AG08395 (cell line): ENCODE data around the gene ANO4.

Experiments
- DNase-seq: peaks from one replicate; pipeline ENCODE4 v3.0.0; 2012; ENCODE audit warnings: mixed read lengths, low spot score

ANO4 gene

DNA sequence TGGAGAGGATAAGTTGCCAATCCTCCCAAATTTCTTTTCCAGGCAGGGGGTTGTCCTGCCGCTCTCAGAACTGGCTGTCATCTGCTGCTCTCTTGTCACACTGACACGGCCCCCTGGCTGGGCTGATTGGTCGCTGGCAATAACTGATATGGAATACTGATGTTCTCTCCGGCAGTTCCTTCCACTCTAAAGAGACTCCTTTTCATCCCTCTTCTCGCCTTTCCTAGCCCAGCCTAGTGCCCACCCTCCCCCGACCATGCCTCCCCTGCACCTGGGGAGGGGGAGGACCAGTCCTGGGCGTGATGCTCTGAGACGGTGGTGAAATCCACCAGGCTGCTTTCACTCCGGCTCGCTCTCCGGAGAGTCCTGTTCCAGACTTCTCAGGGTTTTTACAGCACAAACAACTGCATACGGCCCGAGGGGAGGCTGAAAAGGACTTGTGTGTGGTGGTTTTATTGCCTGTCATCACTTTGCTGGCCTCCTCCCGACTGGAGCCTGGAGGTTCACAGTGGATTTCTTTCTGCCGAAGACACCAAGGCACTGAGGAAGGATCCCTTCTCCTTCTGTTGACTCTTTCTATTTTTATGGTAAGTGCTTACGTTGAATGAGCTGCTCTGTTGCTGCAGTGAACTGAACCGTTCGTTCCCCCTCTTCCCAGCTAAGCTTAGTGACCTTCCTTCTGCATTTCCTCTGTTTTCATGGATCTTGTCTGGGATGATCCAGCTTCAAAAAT lies at the start of gene ANO4:
Gene ANO4, plus strand, starts transcription at position 336 of the 733 bp plus-strand sequence. CDS start 107,010 bp downstream, outside the sequence.
- DNase-seq: peak; percentile 11

DNA sequence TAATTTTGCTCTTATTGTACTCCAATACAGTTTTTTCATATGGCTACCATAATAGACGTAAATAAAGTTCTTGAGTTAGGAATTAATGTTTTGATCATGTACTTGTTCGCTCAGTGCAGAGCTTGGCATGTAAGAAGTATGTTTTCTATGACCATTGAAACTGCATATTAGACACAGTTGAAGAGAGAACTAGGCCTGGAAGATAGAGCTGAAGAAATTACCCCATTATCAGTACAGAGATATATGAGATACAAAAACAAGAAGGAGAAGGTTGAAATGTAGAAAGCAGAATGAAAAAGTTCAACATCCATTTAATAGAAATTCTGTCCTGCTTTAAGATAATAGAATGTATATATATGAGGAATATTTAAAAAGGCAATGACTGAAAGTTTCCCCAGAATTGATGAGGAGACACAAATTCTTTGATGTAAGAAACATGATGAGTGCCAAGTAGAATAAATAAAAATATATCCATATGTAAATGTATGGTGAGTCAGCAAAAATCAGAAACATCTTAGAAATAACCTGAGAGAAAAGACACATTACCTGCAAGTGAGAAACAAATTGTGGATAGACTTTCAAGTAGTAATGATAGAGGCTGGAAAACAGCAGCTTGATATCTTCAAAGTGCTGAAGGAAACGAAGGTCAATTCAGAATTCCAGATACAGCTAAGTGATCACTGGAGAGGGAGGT lies 49.1 kb upstream of the ANO4 start:
- DNase-seq: no peak

DNA sequence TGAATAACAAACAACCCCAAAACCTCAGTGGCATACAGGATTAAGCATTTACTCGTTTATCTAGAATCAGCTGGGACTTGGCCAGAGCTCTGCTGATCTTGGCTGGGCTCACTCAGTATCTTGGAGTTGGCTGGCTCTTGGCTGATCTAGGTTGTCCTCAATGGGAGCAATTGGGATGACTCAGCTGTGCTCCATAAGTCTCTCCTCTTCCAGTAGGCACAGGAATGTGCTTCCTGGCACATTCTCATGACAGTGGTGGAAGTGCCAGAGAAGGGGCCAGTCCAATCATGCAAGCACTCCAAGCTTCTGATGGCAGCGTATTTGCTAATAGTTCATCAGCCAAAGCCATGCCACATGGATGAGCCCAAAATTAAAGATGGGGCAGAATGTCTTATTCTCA lies 41.7 kb upstream of the ANO4 start:
- DNase-seq: no peak

DNA sequence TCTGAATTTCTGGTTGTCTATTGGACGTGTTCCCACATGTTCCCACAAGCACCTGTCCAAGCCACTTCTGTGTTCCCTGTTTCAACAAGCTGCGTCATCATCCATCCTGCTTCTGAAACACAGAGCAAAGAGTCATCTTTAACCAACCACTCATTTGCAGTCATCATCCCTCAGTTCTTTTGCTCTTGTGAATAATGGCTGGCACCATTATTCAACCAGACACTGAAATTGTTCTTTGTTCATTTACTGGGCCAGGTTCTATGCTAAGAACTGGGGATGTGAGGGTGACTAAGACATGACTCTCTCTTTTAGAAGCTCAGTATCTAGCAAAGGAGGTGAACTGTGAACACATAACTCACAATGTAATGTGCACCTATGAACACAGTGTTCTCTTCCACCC lies 40.7 kb upstream of the ANO4 start:
- DNase-seq: no peak

DNA sequence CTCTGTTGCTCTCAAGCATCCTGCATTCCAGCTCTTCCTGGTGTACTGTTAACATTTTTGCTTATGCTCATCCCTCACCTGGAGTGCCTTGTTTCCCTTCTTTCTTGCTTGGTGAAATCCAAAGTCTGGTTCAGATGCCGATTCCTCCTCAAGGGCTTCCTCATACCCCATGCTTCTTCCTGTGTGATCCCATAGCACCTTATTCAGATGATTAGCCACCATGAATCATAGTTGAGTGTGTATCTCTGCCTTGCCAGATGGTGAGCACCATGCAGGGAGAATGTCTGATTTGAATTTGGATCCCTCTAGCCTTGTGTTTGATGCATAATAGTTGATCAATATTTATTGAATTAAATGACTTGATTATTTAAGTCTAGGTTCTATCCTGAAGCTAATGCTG lies 39.4 kb upstream of the ANO4 start:
- DNase-seq: no peak

DNA sequence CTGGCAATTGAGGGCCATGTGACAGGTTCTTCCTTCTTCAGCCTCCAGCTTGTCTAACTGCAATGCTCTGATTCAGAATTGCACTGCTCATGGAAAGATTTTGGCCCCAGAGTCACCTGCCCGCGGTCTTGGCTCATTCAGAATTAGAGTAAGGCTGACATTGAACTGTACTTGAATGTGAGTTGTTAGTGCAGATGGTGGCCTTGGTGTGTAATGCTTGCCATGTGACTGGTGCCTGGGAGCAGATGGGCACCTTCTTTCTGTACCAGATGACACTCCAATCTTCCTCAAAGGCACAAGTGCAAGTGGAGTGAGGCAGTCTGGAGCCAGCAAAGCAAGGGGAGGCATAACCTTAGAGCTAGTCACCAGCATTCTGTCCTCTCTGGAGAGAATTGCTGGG lies 36.5 kb upstream of the ANO4 start:
- no peak for DNase-seq

DNA sequence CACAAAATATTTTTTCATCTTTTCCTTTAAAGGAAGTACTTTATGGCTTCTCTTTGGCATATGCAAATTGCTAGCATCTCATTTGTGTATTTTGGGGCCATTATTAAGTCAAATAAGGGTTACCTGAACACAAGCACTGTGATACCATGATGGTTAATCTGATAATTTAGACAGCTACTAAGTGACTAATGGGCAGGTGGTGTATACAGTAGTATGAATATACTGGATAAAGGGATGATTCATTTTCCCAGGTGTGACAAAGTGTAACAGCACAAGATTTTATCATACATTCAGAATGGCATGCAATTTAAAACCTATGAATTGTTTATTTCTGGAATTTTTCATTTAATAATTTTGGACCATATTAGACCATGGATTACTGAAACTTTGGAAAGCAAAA lies 27.2 kb upstream of the ANO4 start:
- DNase-seq: no peak

DNA sequence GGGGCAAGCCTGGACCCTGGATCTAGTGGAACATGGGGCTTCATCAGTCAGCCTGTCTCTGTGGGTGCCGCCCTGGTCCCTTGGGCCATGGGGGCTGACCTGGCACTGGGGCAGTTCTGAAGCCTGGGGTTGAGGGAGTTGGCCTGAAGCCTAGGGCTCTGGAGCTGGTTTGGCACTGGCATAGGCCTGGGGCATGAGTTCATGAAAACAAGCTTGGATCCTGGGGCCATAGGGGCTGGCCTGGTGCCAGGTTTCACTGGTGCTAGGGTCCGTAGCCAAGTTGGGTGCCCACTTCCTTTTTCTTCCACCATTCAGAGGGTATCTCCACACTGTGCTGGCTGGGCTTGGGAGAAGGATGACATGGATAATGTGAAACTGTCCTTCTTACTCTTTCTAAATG lies 26.6 kb upstream of the ANO4 start:
- no peak for DNase-seq

DNA sequence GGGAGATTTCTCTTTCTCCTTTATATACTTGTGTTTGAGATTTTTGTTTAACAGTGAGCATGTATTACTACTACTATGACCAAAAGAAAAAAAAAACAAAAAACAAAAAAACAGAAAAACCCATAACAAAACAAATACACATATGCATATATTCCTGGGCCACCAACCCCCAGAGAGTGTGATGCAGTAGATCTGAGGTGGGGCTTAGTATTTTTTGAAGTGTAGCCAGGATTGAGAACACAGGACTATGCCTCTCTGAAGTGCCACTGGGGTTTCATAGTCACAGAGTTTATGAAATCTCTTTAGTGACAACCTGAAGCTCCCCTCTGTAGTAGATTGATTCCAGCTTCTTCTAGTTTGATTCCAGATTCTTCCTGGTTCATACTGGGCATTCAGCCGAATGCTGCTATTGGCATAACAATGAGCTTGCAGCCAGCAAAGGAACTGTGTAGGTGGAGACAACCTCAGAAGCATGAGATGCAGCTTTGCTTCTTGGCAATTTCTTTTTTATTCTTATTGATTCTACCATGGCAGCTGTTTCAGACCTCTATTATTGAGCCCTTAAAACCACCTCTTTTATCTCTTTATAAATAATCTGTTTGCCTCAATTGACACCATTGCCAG lies 15.5 kb upstream of the ANO4 start:
- no peak for DNase-seq

DNA sequence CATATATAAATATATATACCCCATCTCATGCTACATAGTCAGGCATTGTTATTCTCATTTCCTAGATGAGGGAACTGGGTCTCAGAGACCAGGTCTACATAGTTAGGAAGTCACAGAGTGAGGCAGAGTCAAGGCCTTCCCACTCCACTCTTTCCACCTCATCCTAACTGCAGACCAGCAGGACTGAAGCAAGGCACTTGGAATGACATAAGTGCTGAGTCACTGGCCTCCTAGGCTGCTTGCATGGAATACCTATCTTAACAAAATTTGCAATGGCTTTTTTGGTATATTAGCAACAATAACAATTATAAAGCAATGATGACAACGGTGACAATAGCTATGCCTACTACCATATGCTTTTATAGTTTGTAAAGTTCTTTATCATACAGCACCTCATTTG lies 5.4 kb upstream of the ANO4 start:
- peak; percentile 34 for DNase-seq

DNA sequence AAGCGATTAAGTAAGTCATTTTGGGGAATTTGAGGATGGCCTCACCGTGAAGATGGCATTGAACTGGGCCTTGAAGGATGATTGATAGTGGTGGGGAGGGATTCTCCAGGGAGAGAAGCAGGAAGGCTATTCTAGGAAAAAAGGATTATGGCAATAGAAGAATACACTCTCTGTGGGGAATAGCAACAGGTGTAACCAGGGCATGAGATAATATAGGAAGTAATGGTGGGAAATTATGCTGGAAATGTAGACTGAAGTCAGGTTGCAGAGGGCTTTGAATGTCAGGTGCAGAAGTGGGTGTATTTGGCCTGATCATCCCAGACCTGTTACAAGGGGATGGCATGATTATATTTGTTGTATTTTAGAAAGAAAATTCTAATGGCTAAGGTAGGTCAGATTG lies 4.6 kb upstream of the ANO4 start:
- no peak for DNase-seq

DNA sequence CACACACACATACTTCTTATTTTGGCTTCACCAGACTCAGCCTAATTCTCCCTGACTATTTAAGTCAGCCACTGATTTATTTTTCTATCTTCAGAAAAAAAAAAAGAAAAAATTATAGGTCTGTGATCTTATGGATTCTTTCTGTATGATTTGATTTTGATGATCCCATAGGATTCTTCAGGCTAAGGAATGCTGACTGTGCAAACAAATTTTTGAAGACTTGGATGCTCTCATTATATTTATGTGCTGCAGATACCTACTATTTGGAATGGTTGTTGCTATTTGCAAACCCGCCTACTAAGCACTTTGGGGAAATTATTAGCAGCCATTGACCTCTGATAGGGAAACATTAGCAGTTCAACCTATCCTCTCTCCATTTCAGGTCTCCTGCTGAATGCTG lies 4.0 kb upstream of the ANO4 start:
- DNase-seq: no peak

DNA sequence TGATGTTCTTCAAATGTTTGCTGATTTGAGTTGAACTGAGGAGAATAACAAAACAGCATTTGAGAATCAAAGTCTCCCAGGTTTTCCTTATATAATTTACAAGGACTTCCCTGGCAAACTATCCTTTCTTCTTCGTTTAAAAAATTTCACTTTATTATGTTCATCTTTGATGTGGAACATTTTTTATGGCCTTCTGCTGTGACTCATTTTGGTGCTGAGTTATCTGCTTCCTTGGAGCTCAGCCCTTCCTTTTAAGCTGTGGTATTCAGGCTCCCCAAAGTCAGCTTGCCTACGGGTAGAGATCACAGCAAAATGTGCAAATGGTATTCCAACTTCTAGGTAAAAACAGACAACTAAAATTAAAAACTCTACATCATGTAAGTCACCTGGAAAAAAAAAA lies 1.4 kb upstream of the ANO4 start:
- peak; percentile 46 for DNase-seq

DNA sequence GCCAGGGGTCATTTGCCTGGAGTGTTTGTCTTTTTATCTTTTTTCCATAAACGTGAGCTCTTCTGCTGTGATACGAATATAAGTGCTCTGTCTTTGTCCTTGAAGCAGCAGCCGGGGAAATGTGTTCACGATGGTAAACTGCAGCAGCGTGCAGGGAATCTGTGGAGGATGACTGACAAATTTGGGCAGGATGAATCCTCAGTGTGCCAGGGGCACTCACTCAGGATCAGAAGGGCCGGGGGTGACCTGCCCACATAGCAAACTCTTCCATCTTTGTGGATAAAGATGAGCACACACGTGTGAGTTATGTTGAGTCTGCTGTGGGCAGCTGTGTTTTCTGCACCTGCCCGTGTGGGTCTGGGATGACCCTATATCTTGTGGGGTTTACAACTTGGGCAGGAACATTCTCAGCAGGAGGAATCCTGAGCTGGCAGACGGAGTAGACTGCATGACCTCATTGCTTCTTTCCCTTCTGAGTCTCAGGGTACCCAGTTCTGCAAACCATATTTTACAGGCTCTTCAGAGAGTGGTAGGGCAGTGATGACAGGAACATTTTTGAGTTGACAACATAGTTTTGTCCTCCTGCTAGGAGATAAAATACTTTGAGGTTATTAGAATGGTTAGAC lies 711 bp downstream of the ANO4 start:
- no peak for DNase-seq

DNA sequence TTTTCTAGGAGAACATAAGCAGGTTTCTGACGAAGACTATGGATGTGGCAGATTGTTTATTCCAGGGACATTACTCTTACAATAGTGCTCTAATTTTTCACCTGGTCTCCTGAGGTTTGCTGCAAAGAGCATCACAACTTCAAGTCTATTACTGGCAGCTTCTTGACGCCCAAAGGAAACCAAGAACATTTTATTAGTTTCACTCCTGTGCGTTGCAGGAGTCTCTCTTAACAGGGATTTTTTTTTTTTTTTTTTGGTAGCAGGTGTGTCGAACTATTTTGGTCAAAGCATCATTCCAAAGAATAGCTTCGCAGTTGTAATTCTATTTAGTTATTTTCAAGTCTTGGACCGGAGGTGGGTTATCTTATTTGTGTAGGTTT lies 1.2 kb downstream of the ANO4 start:
- no peak for DNase-seq

DNA sequence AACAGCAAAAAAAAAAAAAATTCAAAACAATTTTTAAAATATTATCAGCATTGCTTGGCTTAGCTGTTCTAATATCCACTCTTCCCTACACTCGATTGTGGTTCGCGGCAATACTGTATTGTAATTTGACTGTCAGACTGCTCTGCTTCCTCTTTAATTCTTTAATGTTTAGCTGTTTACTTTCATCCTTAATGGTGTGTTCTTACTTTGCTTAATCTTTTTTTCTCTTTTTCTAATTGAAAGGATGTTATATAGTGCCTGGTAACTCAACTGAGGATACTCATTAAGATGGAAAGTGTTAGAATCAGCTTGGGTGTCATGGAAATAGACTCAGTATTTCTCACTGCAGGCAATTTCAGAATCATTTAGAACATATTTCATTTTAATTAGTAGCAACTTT lies 2.0 kb downstream of the ANO4 start:
- DNase-seq: no peak

DNA sequence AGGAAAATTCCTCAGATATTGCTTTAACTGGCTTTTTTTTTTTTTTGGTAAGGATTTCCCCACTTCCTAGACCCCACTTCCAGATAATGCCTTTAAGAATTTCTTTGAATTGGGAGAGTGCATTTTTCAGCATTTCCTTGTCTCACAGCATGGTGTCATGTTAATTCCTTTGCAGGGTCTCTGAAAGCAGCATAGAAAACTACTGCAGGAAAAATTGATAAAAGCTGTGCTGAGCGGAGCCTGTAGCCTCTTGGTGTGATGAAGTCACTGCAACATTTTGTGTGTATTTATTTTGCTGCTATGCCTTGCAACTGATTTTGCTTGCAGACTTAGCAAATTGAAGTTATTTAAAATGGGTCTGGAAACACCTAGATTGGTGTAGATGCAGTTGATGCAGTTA lies 2.7 kb downstream of the ANO4 start:
- no peak for DNase-seq

DNA sequence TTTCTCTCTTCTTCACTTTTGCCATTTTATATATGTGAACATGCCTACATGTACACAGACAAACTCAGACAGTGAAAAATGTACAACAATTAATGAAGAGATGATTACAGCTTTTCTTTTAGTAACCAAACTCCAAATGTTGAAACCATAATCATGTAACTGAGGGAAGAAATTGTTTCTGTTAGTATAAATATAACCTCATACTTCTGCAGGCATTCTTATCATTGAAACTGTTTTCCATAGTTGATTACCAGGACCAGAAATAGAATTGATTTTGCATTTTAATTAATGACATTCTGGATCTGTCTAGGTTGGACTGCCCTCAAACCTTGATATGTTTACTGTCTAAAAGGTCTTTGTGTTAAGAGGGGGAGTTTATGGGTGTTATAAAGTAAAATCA lies 3.2 kb downstream of the ANO4 start:
- no peak for DNase-seq

DNA sequence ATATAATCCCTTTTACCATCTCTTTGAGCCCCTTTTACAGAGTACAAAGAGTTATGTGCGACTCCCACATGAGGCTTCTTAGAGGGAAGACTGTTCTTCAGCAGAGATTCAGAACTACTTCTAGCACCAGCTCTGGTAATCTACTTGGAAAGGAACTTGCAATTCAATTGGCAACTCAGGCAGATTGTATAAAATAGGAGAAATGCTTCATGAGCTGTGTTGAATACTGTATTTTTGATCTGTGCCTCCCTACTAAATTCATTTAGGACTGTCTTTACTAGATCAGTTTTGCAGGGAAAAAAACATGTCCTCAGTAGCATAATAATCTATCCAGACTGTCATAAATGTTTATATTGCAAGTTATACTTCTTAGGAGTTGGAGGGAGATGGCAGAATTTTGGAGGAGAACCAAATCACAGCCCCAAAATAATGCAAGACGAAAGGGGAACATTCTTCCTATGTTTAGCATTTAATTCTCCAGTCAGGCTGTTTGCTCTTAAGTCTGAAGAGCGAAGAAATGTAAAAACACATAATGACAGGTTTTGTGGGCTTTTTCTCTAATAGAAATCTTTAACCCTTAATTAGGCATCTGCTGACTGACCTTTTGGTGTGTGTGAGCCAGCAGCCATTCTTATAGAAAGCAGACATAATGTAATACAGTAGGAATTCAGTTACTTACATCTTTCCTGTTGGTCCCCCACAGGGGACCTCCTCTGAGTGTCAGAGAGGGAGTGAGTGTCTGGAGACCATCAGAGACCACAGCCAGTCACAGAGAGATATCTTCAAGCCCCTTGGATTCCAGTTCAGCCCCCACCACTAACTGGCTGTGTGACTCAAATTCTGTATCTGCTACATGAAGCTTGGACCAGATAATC lies 3.9 kb downstream of the ANO4 start:
- no peak for DNase-seq

DNA sequence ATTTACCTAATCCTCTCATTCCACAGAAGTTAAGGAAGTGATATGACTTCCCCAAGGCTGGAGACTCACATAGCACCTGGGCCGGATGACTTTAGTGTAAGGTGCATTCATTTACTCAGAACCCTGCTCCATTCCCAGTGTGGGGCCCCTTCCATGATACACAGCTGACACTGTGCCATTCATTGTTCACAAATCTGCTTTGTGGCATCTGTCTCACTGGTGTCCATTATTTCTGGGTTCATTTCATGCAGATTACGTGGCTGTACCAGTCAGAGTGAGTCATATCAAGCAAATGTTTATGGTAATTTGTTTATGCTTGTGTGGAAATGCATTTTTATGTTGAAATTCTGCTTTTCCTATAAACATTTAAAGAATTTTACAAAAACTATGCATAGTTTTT lies 5.2 kb downstream of the ANO4 start:
- DNase-seq: peak; percentile 24

DNA sequence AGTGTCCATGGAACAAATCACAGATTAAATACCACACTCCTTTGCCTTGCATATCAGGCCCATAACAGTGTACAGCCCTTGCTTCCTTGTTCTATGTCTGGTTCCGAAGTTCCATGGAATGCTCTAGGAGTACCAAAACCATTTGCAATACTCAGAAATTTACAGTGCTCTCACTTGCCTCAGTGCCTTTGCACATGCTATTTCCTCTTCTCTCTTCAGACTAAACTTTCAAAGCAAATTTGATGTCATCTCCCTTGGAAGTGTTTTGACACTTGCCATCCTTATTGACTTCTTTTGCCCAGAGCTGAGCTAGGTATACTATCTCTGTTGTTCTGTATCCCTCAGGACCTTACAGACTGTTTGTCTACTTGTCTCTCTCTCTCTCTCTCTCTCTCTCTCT lies 6.1 kb downstream of the ANO4 start:
- DNase-seq: no peak

DNA sequence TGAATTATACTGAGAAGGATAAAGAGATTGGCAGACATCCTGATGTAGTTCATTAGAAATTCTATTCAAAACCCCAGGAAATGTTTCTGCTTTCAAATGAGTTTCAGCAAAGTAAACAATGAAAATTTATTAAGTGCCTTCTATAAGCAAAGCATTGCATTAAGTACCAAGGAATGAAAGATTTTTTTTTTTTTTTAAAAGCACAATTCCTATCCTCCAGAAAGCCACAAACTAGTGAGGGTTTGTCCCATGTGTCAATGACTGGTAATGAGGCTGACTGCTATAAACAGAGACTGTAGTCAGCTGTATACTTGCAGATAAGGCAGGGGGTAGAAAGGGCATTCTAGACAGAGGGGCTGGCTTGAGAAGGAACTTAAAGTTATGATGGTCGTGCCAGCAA lies 6.7 kb downstream of the ANO4 start:
- DNase-seq: no peak
